ENCODE results near the gene CHST15.

GRCh38 chr10:124085680-124086079 is 7.7 kb downstream of the CHST15 start:
- no peak for TF ChIP-seq CTCF (IDR thresholded peaks at IDR 0.05)
- TF ChIP-seq POLR2A (IDR thresholded peaks at IDR 0.05) = no peak
